ENCODE data around the gene NFATC2IP. TPM values are rescaled to one million over a fixed set of nuclear protein-coding genes. Genes with fewer than 3 reads are reported as not detected.

NFATC2IP gene
- total and polyA plus RNA-seq, 2 donors (not counting 1 experiment from before 2014, with no cell fraction given) = 96.4 to 102 TPM

- Mint-ChIP-seq H3K27ac (no peak overlapping the region), H3K4me3 (no peak overlapping the region), H3K27me3 (peaks cover 12% of the 10 kb centered on the region), H3K4me1 (peaks cover 2% of the 10 kb centered on the region), H3K9me3 (ENCODE audit: insufficient read depth) (no peaks in the 10 kb centered on the region)
- Histone ChIP-seq H2AFZ (ENCODE audit: insufficient read depth, low read depth, low read length, poor library complexity, severe bottlenecking) (no peak overlapping the region), H3K4me1 (ENCODE audit: control insufficient read depth in 2 of 2, insufficient read depth in 2 of 2, low read length in 2 of 2) (no peaks in the 10 kb centered on the region), H3K4me2 (replicated peaks; ENCODE audit: low read depth, low read length, poor library complexity, severe bottlenecking) (no peak overlapping the region), H3K9me3 (ENCODE audit: control extremely low read depth in 1 of 3, control insufficient read depth in 2 of 3, insufficient read depth in 1 of 3, low read length in 2 of 3) (no peaks in the 10 kb centered on the region), H3K36me3 (replicated peaks in 1 of 2; ENCODE audit: control extremely low read depth in 1 of 2, control insufficient read depth in 1 of 2, extremely low read depth in 1 of 2, insufficient read depth in 2 of 2, low read length in 1 of 2) (no peaks in the 10 kb centered on the region), H4K20me1 (ENCODE audit: control insufficient read depth, insufficient read depth, low read length, poor library complexity, severe bottlenecking) (no peaks in the 10 kb centered on the region), H3K27me3 (replicated peaks in 1 of 4; ENCODE audit: control extremely low read depth in 1 of 4, control insufficient read depth in 3 of 4, insufficient read depth in 4 of 4, low read length in 3 of 4) (no peaks in the 10 kb centered on the region), H3K9ac (ENCODE audit: low read length) (no peak overlapping the region), H3K79me2 (ENCODE audit: control insufficient read depth, insufficient read depth, low read length) (no peaks in the 10 kb centered on the region), H3K4me3 (ENCODE audit: control extremely low read depth in 1 of 5, extremely low read depth in 1 of 5, insufficient read depth in 1 of 5, low read depth in 2 of 5, low read length in 4 of 5) (no peak overlapping the region), H3K27ac (ENCODE audit: low read length in 2 of 2) (no peak overlapping the region)
- 88% methylated on average over 1 of the region's 2 CpGs for WGBS (ENCODE audit: insufficient coverage)
- POLR2A ChIA-PET = no interaction called here
- DNase-seq (no peak), ATAC-seq (ENCODE audit: low read depth) (no peak)
- TF ChIP-seq CTCF (IDR thresholded peaks at IDR 0.05) (no peak), EZH2 (IDR thresholded peaks at IDR 0.05; ENCODE audit: borderline replicate concordance, insufficient read depth, low read depth, low read length, poor library complexity, severe bottlenecking) (no peak)
- intact Hi-C loops (cut with micrococcal nuclease) = no loop called here
- CTCF ChIA-PET = no interaction called here
Measured at GRCh38 chr16:29009838-29010166, 59.1 kb downstream of the NFATC2IP start.

GRCh38 chr16:29011112-29011511 is 60.4 kb downstream of the NFATC2IP start:
- H3K27me3 Mint-ChIP-seq = peaks cover 5% of the 10 kb centered on the region
- Histone ChIP-seq H2AFZ (ENCODE audit: insufficient read depth, low read depth, low read length, poor library complexity, severe bottlenecking) (no peak overlapping the region), H3K36me3 (replicated peaks in 1 of 2; ENCODE audit: control extremely low read depth in 1 of 2, control insufficient read depth in 1 of 2, extremely low read depth in 1 of 2, insufficient read depth in 2 of 2, low read length in 1 of 2) (no peaks in the 10 kb centered on the region), H3K4me3 (ENCODE audit: control extremely low read depth in 1 of 5, extremely low read depth in 1 of 5, insufficient read depth in 1 of 5, low read depth in 2 of 5, low read length in 4 of 5) (no peak overlapping the region), H3K4me1 (ENCODE audit: control insufficient read depth in 2 of 2, insufficient read depth in 2 of 2, low read length in 2 of 2) (no peaks in the 10 kb centered on the region), H3K27ac (ENCODE audit: low read length in 2 of 2) (no peak overlapping the region), H3K27me3 (replicated peaks in 1 of 4; ENCODE audit: control extremely low read depth in 1 of 4, control insufficient read depth in 3 of 4, insufficient read depth in 4 of 4, low read length in 3 of 4) (no peaks in the 10 kb centered on the region), H3K9me3 (ENCODE audit: control extremely low read depth in 1 of 3, control insufficient read depth in 2 of 3, insufficient read depth in 1 of 3, low read length in 2 of 3) (no peaks in the 10 kb centered on the region), H3K4me2 (replicated peaks; ENCODE audit: low read depth, low read length, poor library complexity, severe bottlenecking) (no peak overlapping the region), H3K9ac (ENCODE audit: low read length) (no peak overlapping the region), H3K79me2 (ENCODE audit: control insufficient read depth, insufficient read depth, low read length) (no peaks in the 10 kb centered on the region), H4K20me1 (ENCODE audit: control insufficient read depth, insufficient read depth, low read length, poor library complexity, severe bottlenecking) (no peaks in the 10 kb centered on the region)
- ATAC-seq (ENCODE audit: low read depth) (no peak), DNase-seq (no peak)
- 62% methylated on average over 8 of the region's 8 CpGs for WGBS (ENCODE audit: insufficient coverage)
- peaks cover 2% of the 10 kb centered on the region for H3K4me1 Mint-ChIP-seq
- CTCF ChIA-PET = no interaction called here
- POLR2A ChIA-PET = no interaction called here
- TF ChIP-seq CTCF (IDR thresholded peaks at IDR 0.05) = no peak
- TF ChIP-seq EZH2 (IDR thresholded peaks at IDR 0.05; ENCODE audit: borderline replicate concordance, insufficient read depth, low read depth, low read length, poor library complexity, severe bottlenecking) = no peak
- H3K4me3 Mint-ChIP-seq = no peak overlapping the region
- H3K9me3 Mint-ChIP-seq (ENCODE audit: insufficient read depth) = no peaks in the 10 kb centered on the region
- intact Hi-C loops (cut with micrococcal nuclease) = no loop called here
- no peak overlapping the region for H3K27ac Mint-ChIP-seq
